ENCODE data around the gene MYL12A.
"Not testable (repeated sequence)": the region's sequence is repeated elsewhere in the genome, so short reads cannot be mapped to it uniquely, and the experiment has no call there.

The MYL12A gene

DNA sequence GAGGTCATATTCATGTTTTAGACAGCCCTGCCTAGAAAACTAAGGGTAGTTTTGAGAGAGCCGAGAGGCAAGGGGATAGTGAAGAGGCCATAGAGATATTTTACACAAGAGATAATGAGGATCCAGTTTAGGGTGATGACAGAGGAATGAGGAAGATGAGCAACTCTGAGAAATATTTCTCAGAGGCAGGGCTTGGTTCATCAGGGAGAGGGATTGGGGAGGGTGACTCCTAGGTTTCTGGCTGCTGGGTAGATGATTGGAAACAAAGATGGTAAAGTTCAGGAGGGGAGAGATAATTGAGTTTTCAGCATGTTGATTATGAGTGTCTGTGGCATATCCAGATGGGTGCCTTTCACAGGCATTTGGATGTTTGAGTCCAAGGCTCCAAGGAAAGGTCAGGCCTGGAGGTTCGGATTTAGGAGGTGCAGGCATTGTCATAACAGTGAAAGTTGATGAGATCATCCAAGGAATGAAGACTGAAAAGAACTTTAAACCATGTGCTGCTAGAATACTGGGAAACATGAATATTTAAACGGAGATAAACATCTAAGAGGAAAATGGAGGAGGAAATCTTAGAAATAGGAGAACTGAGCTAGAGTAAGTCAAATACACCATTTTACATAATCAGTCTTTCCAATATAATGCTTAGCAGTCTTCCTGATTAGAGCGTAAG lies 21.8 kb downstream of the MYL12A start:
- TF ChIP-seq, protein P1, sequence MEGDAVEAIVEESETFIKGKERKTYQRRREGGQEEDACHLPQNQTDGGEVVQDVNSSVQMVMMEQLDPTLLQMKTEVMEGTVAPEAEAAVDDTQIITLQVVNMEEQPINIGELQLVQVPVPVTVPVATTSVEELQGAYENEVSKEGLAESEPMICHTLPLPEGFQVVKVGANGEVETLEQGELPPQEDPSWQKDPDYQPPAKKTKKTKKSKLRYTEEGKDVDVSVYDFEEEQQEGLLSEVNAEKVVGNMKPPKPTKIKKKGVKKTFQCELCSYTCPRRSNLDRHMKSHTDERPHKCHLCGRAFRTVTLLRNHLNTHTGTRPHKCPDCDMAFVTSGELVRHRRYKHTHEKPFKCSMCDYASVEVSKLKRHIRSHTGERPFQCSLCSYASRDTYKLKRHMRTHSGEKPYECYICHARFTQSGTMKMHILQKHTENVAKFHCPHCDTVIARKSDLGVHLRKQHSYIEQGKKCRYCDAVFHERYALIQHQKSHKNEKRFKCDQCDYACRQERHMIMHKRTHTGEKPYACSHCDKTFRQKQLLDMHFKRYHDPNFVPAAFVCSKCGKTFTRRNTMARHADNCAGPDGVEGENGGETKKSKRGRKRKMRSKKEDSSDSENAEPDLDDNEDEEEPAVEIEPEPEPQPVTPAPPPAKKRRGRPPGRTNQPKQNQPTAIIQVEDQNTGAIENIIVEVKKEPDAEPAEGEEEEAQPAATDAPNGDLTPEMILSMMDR (IDR thresholded peaks at IDR 0.05; ENCODE audit: low read depth, low read length, missing control alignments) = no peak
- in situ Hi-C loops (cut with HindIII; ENCODE audit: low sequenced_read_pairs) = no loop called here
- DNase-seq (ENCODE audit: low read depth) = no peak
- H3K4me3 ChIP-seq (ENCODE audit: low read depth, low read length) = no peak overlapping the region

- in situ Hi-C loops (cut with HindIII; ENCODE audit: low sequenced_read_pairs) = no loop called here
- H3K4me3 ChIP-seq (ENCODE audit: low read depth, low read length) = no peak overlapping the region
- DNase-seq (ENCODE audit: low read depth) = no peak
- TF ChIP-seq, protein P1 (IDR thresholded peaks at IDR 0.05; ENCODE audit: low read depth, low read length, missing control alignments) = no peak
Measured at GRCh38 chr18:3269914-3270299, 22.3 kb downstream of the MYL12A start.

- no peak for DNase-seq (ENCODE audit: low read depth)
- TF ChIP-seq, protein P1 (IDR thresholded peaks at IDR 0.05; ENCODE audit: low read depth, low read length, missing control alignments) = no peak
- in situ Hi-C loops (cut with HindIII; ENCODE audit: low sequenced_read_pairs) = no loop called here
- H3K4me3 ChIP-seq (ENCODE audit: low read depth, low read length) = no peak overlapping the region
Measured at GRCh38 chr18:3273042-3273441, 25.4 kb downstream of the MYL12A start.

DNA sequence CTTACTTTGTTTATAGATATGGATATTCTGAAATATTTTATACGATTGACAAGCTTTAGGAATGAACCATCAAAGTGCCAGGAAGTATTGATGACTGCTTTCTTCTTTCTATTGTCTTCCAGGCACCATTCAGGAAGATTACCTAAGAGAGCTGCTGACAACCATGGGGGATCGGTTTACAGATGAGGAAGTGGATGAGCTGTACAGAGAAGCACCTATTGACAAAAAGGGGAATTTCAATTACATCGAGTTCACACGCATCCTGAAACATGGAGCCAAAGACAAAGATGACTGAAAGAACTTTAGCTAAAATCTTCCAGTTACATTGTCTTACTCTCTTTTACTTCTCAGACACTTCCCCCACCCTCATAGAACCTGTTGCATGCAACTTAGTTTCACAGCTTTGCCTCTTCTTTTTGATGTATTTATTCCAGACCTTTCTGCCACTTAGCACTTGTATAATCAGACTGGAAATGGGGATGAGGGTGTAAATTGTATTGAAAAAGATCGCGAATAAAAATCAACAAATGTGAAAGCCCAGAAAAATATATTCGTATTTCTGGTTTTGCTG lies 30.1 kb downstream of the MYL12A start:
- DNase-seq (ENCODE audit: low read depth); in situ Hi-C loops (cut with HindIII; ENCODE audit: low sequenced_read_pairs); H3K4me3 ChIP-seq (ENCODE audit: low read depth, low read length): not testable (repeated sequence)

- no peak overlapping the region for H3K4me3 ChIP-seq (ENCODE audit: low read depth, low read length)
- TF ChIP-seq, protein P1 (IDR thresholded peaks at IDR 0.05; ENCODE audit: low read depth, low read length, missing control alignments) = no peak
- in situ Hi-C loops (cut with HindIII; ENCODE audit: low sequenced_read_pairs) = loop anchor here (5.0 kb wide), 1 partner anchor 388 kb away; no protein-coding TSS in a partner anchor
- DNase-seq (ENCODE audit: low read depth) = no peak
Measured at GRCh38 chr18:3279201-3280185, 31.9 kb downstream of the MYL12A start.

GRCh38 chr18:3281456-3282400 lies 34.1 kb downstream of the MYL12A start:
- in situ Hi-C loops (cut with HindIII; ENCODE audit: low sequenced_read_pairs) = loop anchor here (5.0 kb wide), 1 partner anchor 386 kb away; no protein-coding TSS in a partner anchor
- H3K4me3 ChIP-seq (ENCODE audit: low read depth, low read length) = no peak overlapping the region
- peak; percentile 73 for DNase-seq (ENCODE audit: low read depth)
- TF ChIP-seq, protein P1 (IDR thresholded peaks at IDR 0.05; ENCODE audit: low read depth, low read length, missing control alignments) = peak; percentile 8
